Left ventricle myocardium inferior (tissue), 1 donor: ENCODE results near the gene NRAP. TPM values are rescaled to one million over a fixed set of nuclear protein-coding genes. Genes with fewer than 3 reads are reported as not detected.

Experiments used
- DNase-seq: peaks from one replicate; pipeline ENCODE4 v3.0.0-alpha.2; 2020
- H3K27ac ChIP-seq: fragments of 200-600 bp; replicated peaks from 2 replicates; pipeline ENCODE4 v1.8.0; 2021
- H3K27me3 ChIP-seq: fragments of 200-600 bp; 2 replicates; pipeline ENCODE4 v1.8.0; 2021; ENCODE audit warnings: low read depth
- H3K36me3 ChIP-seq: fragments of 200-600 bp; 2 replicates; pipeline ENCODE4 v1.8.0; 2021
- H3K4me1 ChIP-seq: fragments of 200-600 bp; 2 replicates; pipeline ENCODE4 v1.8.0; 2021
- H3K4me3 ChIP-seq: fragments of 200-600 bp; 2 replicates; pipeline ENCODE4 v1.8.0; 2021; ENCODE audit warnings: mild to moderate bottlenecking, moderate library complexity
- H3K9me3 ChIP-seq: fragments of 200-600 bp; replicated peaks from 2 replicates; pipeline ENCODE4 v1.8.0; 2021
- intact Hi-C: fragments of 100-400 bp; cut with micrococcal nuclease; formaldehyde crosslinking; loops from one replicate; pipeline ENCODE4 v1.11.0; 2022
- total RNA-seq: library from RNA; stranded (reverse); fragmentation: NEBNext Ultra II Directional; extraction: Animal tissue kit (Norgen Biotek cat#: 25700); gene quantifications from one replicate; pipeline ENCODE4 v1.2.1, GENCODE V29; 2021
- TF ChIP-seq, protein P1 (sequence below): fragments of 200-600 bp; IDR thresholded peaks from 2 replicates; pipeline ENCODE4 v1.8.0; 2021; ENCODE audit warnings: antibody characterized with exemption, mild to moderate bottlenecking, borderline replicate concordance
- donor health status: DM: no; HTN: yes; CAD: no; lungs with severe emphysema.

NRAP gene
- total RNA-seq, 1 donor from 2014 or later, result 1,025 TPM

DNA sequence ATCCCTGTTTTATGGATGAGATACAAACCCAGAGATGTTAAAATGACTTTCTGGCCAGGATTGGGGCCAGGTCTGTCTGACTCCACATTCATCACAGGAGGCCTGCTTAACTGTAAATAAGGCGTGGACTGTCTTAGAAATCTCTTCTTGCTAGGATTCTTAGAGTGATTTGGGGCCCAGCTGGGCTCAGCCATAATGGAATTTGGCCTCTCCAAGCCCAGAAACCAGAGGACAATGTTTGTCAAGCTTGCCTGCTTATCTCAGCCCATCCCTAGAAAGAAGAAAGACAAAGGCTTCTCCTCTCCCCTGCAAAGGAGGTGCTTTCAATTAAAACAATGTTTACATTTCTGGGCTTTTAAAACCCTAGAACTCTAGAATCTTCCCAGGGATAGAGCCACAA is 108.1 kb downstream of the NRAP start:
- Histone ChIP-seq H3K4me3 (no peak overlapping the region), H3K9me3 (no peaks in the 10 kb centered on the region), H3K4me1 (peaks cover 13% of the 10 kb centered on the region), H3K27me3 (peaks cover 70% of the 10 kb centered on the region), H3K27ac (no peak overlapping the region), H3K36me3 (no peaks in the 10 kb centered on the region)
- DNase-seq, result no peak
- intact Hi-C loops, result no loop called here
- TF ChIP-seq, protein P1, sequence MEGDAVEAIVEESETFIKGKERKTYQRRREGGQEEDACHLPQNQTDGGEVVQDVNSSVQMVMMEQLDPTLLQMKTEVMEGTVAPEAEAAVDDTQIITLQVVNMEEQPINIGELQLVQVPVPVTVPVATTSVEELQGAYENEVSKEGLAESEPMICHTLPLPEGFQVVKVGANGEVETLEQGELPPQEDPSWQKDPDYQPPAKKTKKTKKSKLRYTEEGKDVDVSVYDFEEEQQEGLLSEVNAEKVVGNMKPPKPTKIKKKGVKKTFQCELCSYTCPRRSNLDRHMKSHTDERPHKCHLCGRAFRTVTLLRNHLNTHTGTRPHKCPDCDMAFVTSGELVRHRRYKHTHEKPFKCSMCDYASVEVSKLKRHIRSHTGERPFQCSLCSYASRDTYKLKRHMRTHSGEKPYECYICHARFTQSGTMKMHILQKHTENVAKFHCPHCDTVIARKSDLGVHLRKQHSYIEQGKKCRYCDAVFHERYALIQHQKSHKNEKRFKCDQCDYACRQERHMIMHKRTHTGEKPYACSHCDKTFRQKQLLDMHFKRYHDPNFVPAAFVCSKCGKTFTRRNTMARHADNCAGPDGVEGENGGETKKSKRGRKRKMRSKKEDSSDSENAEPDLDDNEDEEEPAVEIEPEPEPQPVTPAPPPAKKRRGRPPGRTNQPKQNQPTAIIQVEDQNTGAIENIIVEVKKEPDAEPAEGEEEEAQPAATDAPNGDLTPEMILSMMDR, result no peak

DNA sequence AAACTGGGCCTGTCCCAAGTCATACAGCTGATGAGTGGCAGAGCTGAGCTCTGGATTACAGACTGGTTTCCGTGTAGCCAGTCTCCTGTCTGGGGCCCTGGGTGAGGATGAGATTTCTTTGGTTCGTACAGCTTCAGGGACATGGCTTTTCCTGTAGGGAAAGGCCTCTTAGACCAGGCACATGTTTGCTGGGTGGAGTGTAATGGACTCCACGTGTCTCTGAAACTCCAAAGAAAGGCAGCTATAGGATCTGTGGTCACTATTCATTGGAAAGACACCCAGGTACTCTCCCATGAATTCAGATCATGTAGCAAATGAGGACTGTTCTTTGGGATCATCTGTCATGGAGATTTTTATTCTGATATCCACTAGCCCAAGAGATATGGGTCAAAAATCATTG is 108.6 kb downstream of the NRAP start:
- Histone ChIP-seq H3K4me3 (no peak overlapping the region), H3K27ac (no peak overlapping the region), H3K36me3 (no peaks in the 10 kb centered on the region), H3K4me1 (peaks cover 13% of the 10 kb centered on the region), H3K27me3 (peaks cover 69% of the 10 kb centered on the region), H3K9me3 (no peaks in the 10 kb centered on the region)
- DNase-seq, result no peak
- intact Hi-C loops, result no loop called here
- TF ChIP-seq, protein P1, result no peak

DNA sequence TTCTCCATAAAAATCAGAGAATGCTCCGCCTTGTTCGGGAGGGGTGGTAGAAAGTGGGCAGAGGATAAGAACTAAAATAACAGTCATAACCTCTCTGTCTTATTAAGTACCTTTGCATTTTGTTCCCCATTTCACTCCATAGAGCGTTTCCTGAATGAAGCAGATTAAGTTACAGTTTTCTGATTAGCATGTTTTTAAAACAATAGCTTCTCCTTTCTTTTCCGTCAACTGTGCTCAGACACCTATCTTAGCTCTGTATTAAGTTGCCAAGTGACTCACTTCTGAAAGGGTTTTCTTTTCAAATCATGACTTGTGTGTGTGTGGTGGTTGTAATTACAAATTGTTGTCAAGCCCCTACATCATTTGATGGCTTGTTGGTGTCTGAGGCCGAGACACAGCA is 109.6 kb downstream of the NRAP start:
- TF ChIP-seq, protein P1, result no peak
- Histone ChIP-seq H3K4me3 (no peak overlapping the region), H3K27me3 (peaks cover 59% of the 10 kb centered on the region), H3K36me3 (no peaks in the 10 kb centered on the region), H3K27ac (no peak overlapping the region), H3K9me3 (no peaks in the 10 kb centered on the region), H3K4me1 (peaks cover 13% of the 10 kb centered on the region)
- DNase-seq, result no peak
- intact Hi-C loops, result no loop called here

DNA sequence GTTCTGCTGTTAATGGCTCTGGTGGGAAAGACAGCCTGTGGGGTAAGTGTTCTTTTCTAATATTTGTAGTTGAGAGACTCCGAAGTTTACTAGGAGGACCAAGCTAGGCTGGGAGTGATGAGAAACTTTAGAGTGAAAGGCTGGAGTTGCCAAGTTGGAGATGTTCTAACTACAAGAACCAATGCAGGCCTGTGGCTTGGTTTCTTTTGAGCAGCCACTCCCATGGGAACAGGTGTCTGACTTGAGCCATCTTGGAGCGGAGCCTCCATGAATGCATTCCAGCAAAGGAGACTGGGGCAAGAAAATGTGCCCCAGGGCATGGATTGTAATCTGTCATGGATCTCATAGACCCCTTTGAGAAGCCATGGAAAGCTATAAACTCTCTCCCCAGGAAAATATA is 110.7 kb downstream of the NRAP start:
- no peaks in the 10 kb centered on the region for H3K36me3 ChIP-seq
- peaks cover 13% of the 10 kb centered on the region for H3K4me1 ChIP-seq
- TF ChIP-seq, protein P1, result no peak
- intact Hi-C loops, result no loop called here
- no peak for DNase-seq
- H3K27ac ChIP-seq, result no peak overlapping the region
- no peak overlapping the region for H3K4me3 ChIP-seq
- H3K27me3 ChIP-seq, result peaks cover 48% of the 10 kb centered on the region
- H3K9me3 ChIP-seq, result no peaks in the 10 kb centered on the region

DNA sequence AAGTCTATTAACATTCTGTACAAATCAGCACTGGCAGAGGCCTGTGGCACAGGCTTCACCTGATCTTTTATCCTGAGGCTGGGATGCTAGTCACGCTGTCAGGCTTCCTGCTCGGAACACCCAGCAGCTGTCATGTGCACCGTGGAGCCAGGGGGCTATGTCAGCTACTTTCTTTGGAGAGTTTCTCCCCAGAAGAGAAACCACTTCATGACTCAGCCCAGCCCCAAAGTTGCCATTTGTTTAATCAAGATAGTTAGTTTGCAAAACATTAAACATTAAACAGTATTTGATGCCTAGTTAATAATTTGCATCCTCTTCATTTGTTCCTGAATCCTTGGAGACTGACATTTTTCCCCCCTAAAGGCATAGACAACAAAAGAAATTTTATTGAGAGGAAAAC is 111.1 kb downstream of the NRAP start, which contains the start of gene HABP2:
Gene HABP2, plus strand, starts transcription at position 353 of the 400 bp plus-strand sequence. CDS start 69 bp downstream, outside the sequence.
- no peaks in the 10 kb centered on the region for H3K36me3 ChIP-seq
- H3K27me3 ChIP-seq, result peaks cover 44% of the 10 kb centered on the region
- TF ChIP-seq, protein P1, result no peak
- intact Hi-C loops, result no loop called here
- H3K4me1 ChIP-seq, result peaks cover 9% of the 10 kb centered on the region
- no peaks in the 10 kb centered on the region for H3K9me3 ChIP-seq
- no peak within 1 kb of the TSS for H3K4me3 ChIP-seq
- no peak for DNase-seq
- H3K27ac ChIP-seq, result no peak within 1 kb of the TSS
